GM12891 (cell line): ENCODE results near the gene NOS3.

Experiments
- POLR2A ChIP-seq: IDR thresholded peaks from 2 replicates; pipeline ENCODE4 v1.6.1; 2011; ENCODE audit warnings: low read depth, low read length, control low read depth
- POLR2AphosphoS5 ChIP-seq: IDR thresholded peaks from 2 replicates; pipeline ENCODE4 v1.6.1; 2011; ENCODE audit warnings: low read depth, low read length, control low read depth
- POU2F2 ChIP-seq: IDR thresholded peaks from 2 replicates; pipeline ENCODE4 v1.6.1; 2011; ENCODE audit warnings: low read depth, mild to moderate bottlenecking, control low read depth, low read length, moderate library complexity
- TAF1 ChIP-seq: IDR thresholded peaks from 2 replicates; pipeline ENCODE4 v1.6.1; 2011; ENCODE audit warnings: low read depth, low read length, control low read depth

- no peak for TF ChIP-seq POLR2A
- TF ChIP-seq POLR2AphosphoS5 = no peak
- no peak for TF ChIP-seq TAF1
- TF ChIP-seq POU2F2 = no peak
Observed at GRCh38 chr7:151038951-151039849, 48.4 kb downstream of the NOS3 start.
